Dermis microvascular lymphatic vessel endothelial cell (primary cell): ENCODE results near the gene FMC1. TPM values are rescaled to one million over a fixed set of nuclear protein-coding genes. Genes with fewer than 3 reads are reported as not detected.
"Not testable (repeated sequence)": the region's sequence is repeated elsewhere in the genome, so short reads cannot be mapped to it uniquely, and the experiment has no call there.

Experiments
- DNase-seq, 2 donors: peaks; one replicate each; pipeline versions ENCODE4 v3.0.0 to v3.0.0-alpha.2; 2010; ENCODE audit warnings: low read depth in 2 of 2
- total RNA-seq: library from RNA; depleted of rRNA; stranded (reverse); fragments of >200 nt; gene quantifications from 2 replicates; pipeline ENCODE4 v1.2.1, GENCODE V29; 2014

FMC1 gene, protein sequence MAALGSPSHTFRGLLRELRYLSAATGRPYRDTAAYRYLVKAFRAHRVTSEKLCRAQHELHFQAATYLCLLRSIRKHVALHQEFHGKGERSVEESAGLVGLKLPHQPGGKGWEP
- total RNA-seq: 8.9 and 16.6 TPM in 2 replicates

- DNase-seq: peak; percentile 94 to 97
These were observed at the start of gene FMC1 for GRCh38 chr7:139341058-139341775. Gene FMC1 (plus strand): TSS chr7:139341337. CDS start chr7:139341385, 48 bp downstream.

DNA sequence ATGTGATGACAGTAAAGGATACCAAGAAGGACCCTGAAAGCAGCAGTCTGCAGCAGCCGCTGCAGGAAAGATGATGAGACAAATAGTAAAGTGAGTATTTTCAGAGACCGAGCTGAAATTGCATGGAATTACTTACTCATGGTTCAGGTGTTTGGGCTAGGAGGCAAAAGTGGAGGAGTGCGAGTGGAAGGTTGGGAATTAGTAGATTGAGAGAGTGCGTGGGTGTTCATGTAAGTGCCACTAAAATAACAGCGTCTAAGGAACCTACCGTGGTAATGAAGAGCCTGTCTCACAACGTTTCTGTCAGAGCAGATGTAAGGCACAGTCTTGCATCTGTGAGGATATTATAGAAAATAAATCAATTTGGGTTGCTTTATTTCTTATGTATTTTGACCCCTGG lies 48.3 kb upstream of the FMC1 start:
- DNase-seq: no peak

DNA sequence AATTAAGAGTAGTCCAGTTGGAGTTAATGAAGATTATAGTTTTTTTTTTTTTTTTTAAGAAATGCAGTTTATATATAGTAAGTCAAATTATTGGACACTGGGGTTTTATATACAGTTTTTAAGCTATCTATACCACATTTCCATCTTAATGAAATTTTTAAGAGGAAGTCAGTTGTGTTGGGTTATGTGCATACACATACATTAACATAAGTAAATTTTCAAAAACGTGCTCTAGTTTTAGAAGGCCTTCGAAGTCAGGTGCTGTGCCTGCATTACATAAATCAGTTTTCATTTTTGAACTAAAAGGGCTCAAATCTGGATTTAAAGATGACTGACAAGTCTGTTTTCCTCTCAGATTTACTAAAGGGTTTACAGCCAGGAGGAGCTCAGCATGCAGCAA lies 47.6 kb upstream of the FMC1 start:
- no peak for DNase-seq

GRCh38 chr7:139294241-139294640 lies 46.9 kb upstream of the FMC1 start:
- no peak for DNase-seq

- DNase-seq: no peak
These were observed 46.1 kb upstream of the FMC1 start for GRCh38 chr7:139294951-139295575.

DNA sequence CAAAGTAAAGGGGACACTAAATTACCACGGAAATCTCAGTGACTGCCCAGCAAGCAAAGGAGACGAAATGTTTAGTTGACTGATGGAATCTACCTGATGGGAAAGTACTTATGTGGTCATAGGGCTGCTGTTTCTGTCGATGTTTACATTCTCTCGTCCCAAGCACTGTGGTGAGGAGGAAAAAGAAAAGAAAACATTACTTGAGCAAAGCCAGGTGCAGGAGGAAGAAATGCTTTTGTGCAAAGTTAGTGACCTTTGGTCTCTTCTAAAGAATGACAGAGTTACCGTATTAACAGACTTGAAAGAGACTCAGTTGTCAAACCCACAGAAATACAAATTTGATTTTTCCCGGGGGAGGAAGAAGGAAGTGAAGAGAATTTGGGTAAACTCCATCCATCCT lies 43.3 kb upstream of the FMC1 start:
- DNase-seq: peak in 1 of 2 donors; percentile 43

DNA sequence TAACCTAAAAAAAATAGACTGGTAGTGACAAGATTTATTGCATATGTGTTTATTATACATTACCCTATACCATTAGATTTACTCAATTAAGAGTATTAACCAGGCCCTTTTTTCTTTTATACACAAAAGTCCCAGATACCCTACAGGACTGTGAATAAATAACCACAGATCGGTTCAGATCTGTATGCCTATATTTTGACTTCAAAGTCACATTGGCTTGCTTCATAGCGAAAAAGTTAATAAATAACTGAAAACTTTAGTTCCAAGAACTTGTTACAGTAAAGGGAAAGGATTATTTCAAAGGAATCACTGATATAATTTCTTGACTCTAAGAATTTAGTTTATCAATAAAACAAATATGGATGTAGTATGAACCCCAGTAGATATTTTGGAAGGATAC lies 41.8 kb upstream of the FMC1 start:
- no peak for DNase-seq

- peak in 1 of 2 donors; percentile 12 for DNase-seq
These were observed 40.7 kb upstream of the FMC1 start for GRCh38 chr7:139300390-139300789.

DNA sequence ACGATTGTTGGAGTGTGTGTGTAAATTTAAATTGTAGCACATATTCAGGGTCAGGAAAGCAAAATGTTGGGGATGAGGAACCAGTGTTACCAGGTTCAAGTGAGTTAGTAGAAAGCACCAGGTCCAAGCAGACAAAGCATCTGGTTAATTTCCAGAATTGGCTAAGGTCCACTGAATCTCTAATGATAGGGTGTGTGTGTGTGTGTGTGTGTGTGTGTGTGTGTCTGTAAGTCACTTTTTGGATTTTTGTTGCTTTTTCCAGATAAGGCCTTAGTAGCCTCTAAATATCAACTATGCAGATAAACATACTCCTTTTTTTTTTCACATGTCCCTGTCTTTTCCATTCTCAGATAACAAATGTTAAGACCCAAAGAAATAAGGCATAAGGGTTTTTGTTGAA lies 36.6 kb upstream of the FMC1 start:
- DNase-seq: no peak

DNA sequence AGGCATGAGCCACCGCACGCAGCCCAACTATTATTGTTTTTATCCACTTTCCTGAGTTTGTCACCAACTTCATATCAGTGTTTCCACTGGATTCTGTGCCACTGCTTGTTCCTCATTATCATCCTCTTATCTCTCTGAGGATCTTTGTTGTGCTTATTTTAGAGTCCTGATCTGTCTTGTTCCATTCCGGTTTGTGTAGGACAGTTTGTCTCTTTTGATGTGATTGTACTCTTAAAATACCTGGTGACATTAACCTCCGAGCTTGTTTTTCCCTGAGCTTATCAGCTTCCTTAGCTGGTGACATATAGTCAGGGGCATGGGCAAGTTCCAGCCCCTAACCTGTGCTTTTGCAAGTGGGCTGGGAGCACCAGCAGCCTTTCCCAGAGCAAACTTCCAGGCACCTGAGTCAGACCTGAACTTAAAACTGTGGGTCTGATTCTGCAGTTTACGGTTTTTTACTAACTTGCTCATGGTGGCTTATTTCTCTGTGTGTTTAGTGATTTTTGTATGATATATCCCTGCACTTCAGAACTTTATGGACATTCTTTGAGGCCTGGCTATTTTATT lies 23.1 kb upstream of the FMC1 start:
- DNase-seq: no peak

DNA sequence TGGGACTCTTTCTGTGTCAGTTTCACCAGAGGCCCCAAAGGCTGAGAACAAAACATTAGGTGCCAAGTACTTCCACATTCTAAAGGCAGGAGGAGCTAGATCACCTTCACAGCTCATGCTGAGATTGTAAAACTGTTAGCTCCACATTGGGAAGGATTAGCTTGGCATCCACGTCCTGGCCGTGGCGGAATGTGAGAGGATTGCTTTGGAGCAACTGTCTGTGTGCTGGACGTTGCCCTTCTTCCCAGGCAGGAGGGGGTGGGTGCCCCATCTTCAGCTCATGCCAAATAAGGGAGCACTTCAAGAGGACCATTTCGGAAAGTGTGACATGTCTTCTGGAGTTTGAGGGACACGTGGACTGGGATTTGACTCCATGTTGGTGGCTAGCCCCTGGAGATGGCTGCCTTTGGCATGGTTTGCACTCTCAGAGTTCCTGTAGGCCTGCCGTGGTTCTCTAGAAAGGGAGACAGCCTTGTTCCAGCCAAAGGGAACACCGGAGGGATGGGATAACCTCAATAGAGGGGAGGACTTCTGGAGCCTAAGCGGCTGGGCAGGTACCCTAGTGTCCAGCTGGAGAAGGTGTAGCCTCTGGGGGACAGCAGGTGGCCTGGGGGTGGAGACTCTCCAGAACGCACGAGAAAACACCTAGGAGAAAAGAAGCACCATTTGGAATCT lies 19.9 kb upstream of the FMC1 start:
- DNase-seq: peak in 1 of 2 donors; percentile 26

DNA sequence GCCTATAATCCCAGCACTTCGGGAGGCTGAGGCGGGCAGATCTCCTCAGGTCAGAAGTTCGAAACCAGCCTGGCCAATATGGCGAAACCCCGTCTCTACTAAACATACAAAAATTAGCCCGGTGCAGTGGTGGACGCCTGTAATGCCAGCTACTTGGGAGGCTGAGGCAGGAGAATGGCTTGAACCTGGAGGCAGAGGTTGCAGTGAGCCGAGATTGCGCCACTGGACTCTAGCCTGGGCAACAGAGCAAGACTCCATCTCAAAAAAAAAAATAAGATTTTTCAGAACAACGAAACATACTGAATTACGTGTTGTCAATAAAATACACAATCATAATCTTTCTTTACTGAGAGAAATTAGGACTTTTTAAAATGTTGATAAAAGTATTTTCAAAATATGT lies 16.4 kb upstream of the FMC1 start:
- not testable (repeated sequence) for DNase-seq

DNA sequence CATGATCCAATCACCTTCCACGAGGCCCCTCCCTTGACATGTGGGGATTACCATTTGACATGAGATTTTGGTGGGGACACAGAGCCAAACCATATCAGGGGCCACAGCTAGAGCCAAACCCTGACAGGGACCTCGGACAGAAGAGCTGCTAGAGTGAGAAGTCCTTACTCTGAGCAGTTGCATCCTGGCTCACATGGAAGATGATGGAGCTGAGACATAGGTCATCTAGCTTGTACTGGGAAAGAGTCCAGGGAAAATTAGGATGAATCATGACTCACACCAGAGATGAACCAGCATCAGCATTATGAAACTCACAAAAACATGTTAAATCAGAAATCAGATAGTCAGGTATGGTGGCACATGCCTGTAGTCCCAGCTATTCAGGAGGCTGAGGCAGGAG lies 12.8 kb upstream of the FMC1 start:
- no peak for DNase-seq

GRCh38 chr7:139329119-139329518 lies 12.0 kb upstream of the FMC1 start:
- no peak for DNase-seq

- DNase-seq: no peak
These were observed 10.7 kb upstream of the FMC1 start for GRCh38 chr7:139330333-139331030.

DNA sequence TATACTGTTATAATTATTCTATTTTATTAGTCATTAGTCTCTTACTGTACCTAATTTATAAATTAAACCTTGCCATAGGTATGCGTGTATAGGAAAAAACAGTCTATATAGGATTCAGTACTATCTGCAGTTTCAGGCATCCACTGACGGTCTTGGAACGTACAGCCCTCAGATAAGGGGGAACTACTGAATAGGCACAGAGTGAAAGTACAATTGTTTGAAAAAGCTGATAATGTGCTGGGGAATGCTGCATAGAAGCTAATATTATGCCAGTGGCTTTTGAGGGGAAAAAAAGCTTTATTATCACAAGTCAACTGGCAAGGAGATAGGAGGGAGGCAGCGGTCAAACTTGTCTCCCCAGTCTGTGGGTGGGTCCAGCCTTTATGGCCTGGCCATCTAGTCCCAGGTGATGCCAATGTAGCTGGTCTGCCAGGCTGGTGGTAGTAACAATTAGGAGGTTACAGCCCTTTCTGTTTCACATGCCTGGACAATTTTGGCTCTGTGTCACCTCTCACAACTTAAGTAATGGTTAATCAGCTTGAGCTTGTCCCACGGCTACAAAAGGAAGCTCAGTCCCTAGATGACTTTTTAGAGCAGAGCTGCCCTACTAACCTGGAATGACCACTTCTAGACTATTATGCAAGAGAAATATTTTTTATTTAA lies 8.3 kb upstream of the FMC1 start:
- no peak for DNase-seq

DNA sequence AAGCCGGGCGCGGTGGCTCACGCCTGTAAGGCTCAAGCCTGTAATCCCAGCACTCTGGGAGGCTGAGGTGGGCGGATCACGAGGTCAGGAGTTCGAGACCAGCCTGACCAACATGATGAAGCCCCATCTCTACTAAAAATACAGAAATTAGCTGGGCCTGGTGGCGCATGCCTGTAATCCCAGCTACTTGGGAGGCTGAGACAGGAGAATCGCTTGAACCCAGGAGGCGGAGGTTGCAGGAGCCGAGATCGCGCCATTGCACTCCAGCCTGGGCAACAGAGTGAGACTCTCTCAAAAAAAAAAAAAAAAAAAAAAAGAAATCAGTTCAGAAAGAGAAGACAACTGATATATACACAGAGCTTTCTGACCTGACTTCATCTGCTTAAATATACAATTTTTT lies 7.7 kb upstream of the FMC1 start:
- not testable (repeated sequence) for DNase-seq

DNA sequence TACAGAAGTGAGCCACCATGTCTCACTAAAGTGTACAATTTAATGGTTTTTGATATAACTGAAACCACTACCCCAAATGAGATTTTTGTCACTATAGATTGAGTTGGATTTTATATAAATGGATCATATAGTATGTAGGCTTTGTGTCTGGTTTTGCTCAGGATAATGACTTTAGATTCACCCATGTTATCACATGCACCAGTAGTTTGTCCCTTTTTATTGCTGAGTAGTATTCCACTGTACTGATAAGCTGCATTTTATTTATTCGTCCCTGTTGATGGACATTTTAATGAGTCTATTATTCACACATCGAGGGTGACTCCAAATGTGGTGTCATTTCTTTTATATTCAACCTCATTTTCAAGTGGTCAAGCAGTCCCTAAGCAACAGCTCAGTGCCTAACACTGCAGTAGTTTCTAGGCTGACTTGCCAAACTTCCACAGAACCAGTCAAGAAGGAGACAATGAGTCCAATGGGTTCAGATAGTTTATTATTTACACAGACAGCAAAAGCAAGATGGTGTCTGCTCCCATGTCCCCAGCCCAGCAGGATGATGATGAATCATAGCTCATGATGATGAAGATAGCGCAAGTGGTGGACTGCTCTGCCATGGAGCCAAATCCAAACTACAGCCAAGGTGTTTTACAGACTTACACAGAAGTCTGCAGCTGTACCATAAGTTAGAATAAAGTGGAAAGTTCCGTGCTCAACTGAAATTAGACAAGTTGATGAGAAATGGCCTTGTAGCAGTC lies 6.6 kb upstream of the FMC1 start:
- no peak for DNase-seq

GRCh38 chr7:139339025-139339424 lies 2.1 kb upstream of the FMC1 start:
- DNase-seq: no peak

GRCh38 chr7:139339698-139340036 lies 1.5 kb upstream of the FMC1 start:
- DNase-seq: no peak
